Right cardiac atrium (tissue), 5 donors: ENCODE measurements around the gene ARHGAP35. TPM values are rescaled to one million over a fixed set of nuclear protein-coding genes. Genes with fewer than 3 reads are reported as not detected.
"Not testable (repeated sequence)": the region's sequence is repeated elsewhere in the genome, so short reads cannot be mapped to it uniquely, and the experiment has no call there.

Experiments used
- ATAC-seq, 2 donors: fragments of 200-7000 bp; cut with Tn5 transposase; one replicate each; pipeline versions ENCODE4 v1.8.0 to v1.9.1; 2020; ENCODE audit warnings: moderate library complexity in 2 of 2, mild to moderate bottlenecking in 1 of 2
- DNase-seq, 3 donors: peaks; one replicate each; pipeline ENCODE4 v3.0.0-alpha.2; 2020
- H3K27ac ChIP-seq: one replicate; pipeline ENCODE4 v1.5.1; 2013; ENCODE audit warnings: mild to moderate bottlenecking, low read length, control low read depth, moderate library complexity
- H3K27me3 ChIP-seq: one replicate; pipeline ENCODE4 v1.6.1; 2013; ENCODE audit not compliant: control insufficient read depth, insufficient read depth
- H3K4me1 ChIP-seq: one replicate; pipeline ENCODE4 v1.6.1; 2013; ENCODE audit warnings: low read length; ENCODE audit not compliant: control insufficient read depth, insufficient read depth
- H3K4me3 ChIP-seq: one replicate; pipeline ENCODE4 v1.5.1; 2013; ENCODE audit warnings: low read length, control low read depth
- H3K9me3 ChIP-seq: one replicate; pipeline ENCODE4 v1.6.1; 2013; ENCODE audit warnings: low read length; ENCODE audit not compliant: control insufficient read depth
- whole genome bisulfite sequencing: extraction: QIAGEN DNeasy Blood & Tissue Kit; methylation state at CpG from one replicate; pipeline ENCODE4 v1.1.7; 2013; 5-methylcytosine and 5-hydroxymethylcytosine counted together
- intact Hi-C, 4 donors: fragments of 100-400 bp; cut with DNase I; formaldehyde crosslinking; loops; one replicate each; pipeline versions ENCODE4 v1.11.0 to v1.14.0; 2022 to 2023
- long read RNA-seq, 4 donors: library from polyadenylated mRNA; unstranded; transcript quantifications; one replicate each; pipeline ENCODE4 v2.0.0, GENCODE V29; 2020 to 2021
- polyA plus RNA-seq: library from polyadenylated mRNA; stranded (reverse); fragments of 200-250 nt; gene quantifications from one replicate; pipeline ENCODE4 v1.2.3, GENCODE V29; 2013
- total RNA-seq, 4 donors: library from RNA; stranded (reverse); fragmentation: NEBNext Ultra II Directional; extraction: Animal tissue kit (Norgen Biotek cat#: 25700); gene quantifications; one replicate each; pipeline ENCODE4 v1.2.1, GENCODE V29; 2021
- donor health status: healthy with polysubstance abuse.
- donor health status: DM: no; HTN: yes; CAD: no.
- donor health status: DM: no; HTN: no; CAD: no.
- donor health status: DM: no; HTN: yes; CAD: no; lungs with severe emphysema.
- donor health status: DM: yes; HTN: yes; CAD: no.

ARHGAP35 gene
- 10 to 100 TPM; 71.5 to 85.6 (median 77.1) TPM for total RNA-seq
- polyA plus RNA-seq: 46.6 TPM
- long read RNA-seq, donor 1, full-length matches to known transcripts: 6 of 173 reads
- long read RNA-seq, donor 1, partial matches to known transcripts: 3 of 173 reads
- long read RNA-seq, donor 1, other reads (novel, unspliced or antisense): 164 of 173 reads
- long read RNA-seq, donor 2, full-length matches to known transcripts: 6 of 69 reads
- long read RNA-seq, donor 2, partial matches to known transcripts: 0 of 69 reads
- long read RNA-seq, donor 2, other reads (novel, unspliced or antisense): 63 of 69 reads
- long read RNA-seq, donor 3, full-length matches to known transcripts: 9 of 151 reads
- long read RNA-seq, donor 3, partial matches to known transcripts: 0 of 151 reads
- long read RNA-seq, donor 3, other reads (novel, unspliced or antisense): 142 of 151 reads
- long read RNA-seq, donor 4, full-length matches to known transcripts: 2 of 63 reads
- long read RNA-seq, donor 4, partial matches to known transcripts: 57 of 63 reads
- long read RNA-seq, donor 4, other reads (novel, unspliced or antisense): 4 of 63 reads

DNA sequence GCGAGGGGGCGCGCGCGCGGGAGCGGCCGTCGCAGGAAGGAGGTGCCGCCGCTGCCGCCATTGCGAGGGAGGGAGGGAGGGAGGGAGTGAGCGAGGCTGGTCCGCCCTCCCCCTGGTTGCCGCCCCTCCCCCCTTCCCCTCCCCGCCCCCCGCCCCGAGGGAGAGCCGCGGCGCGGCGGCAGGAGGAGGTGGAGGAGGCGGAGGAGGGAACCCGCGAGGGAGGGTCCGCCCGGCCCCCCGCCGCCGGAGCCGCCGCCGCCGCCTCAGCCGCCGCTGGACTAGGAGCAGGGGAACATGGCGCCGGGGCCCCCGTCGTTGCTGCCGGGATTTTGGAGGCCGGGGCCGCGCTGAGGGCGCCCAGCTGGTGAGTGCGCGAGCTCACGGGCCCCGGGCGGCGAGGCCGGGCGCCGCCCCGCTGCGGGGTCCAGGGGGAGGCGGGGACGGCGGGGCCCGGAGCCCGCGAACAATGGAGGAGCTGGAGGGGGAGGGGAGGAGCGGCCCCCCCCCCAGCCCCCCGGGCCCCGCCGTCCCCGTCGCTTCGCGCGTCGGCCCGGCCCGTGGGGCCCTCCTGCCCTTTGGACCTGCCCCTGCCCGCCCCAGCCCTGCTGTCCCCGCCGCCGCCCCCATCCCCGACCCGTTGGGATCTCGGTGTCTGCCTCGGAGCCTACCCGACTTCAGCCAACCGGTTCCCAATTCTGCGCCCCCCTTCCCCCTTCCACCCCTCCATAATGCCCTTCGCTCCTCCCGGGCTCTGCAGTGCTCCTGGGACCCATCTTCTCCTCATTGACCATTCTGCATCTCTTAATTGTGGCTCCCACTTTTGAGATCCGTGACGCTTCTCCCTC lies at the start of gene ARHGAP35:
ARHGAP35 (plus strand) TSS at position 152 of the 845 bp plus-strand sequence. CDS start 57,679 bp downstream, outside the sequence.
- no peaks in the 10 kb centered on the region for H3K9me3 ChIP-seq
- DNase-seq: peak in 2 of 3 donors; percentile 85 to 94
- no peaks in the 10 kb centered on the region for H3K27me3 ChIP-seq
- no peak for ATAC-seq
- H3K4me1 ChIP-seq: peaks cover 16% of the 10 kb centered on the region
- H3K4me3 ChIP-seq: peak within 1 kb of the TSS; percentile 100
- intact Hi-C loops: loop anchor here in 3 of 4 donors (5.0 to 10.0 kb wide), 4 partner anchors 54 to 131 kb away; no protein-coding TSS in a partner anchor
- under 1% methylated on average over 75 of the region's 91 CpGs for WGBS
- H3K27ac ChIP-seq: peak within 1 kb of the TSS; percentile 98

DNA sequence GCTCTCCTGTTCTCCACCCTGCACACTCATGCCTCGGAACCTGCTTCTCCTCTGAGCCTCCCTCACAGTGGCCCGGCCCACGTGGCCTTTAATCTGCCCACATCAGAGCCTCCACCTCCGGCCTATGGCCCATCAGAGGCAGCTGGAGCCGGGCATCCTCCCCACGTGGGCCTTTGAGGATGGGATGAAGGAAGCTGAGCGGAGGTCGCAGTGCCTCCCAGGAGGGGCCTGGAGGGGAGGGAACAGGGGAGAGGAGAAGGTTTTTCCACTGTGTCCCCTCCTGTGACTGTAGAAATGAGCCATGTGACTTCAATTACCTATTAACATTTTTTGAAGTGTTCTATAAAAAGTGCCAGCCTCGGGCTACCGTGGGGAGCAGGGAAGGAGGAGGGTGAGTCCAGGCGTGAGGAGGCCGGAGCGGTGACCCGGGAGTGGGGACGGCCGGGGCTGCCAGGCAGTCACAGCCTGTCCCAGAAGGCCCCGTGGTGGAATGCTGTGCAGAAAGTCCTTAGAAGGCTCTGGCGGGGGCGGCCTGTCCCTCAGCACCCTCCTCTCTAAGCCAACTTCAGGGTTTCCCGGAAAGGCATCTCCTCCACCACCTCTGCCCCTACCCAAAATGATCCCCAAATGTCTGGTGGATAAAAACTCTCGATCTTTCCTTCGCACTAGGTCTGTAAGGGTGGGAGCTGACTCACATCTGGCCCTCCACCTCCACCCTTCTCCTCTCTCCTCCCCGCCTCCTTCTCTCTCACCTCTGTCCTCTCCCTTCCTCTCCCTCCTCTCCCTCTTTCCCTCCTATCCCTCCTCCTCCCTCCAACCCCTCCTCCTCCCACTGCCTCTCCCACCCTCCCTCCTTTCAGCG lies 47.6 kb upstream of the ARHGAP35 start:
- Histone ChIP-seq H3K4me3 (no peak overlapping the region), H3K27ac (no peak overlapping the region), H3K9me3 (no peaks in the 10 kb centered on the region), H3K4me1 (no peaks in the 10 kb centered on the region), H3K27me3 (no peaks in the 10 kb centered on the region)
- ATAC-seq (peak; percentile 81 to 82), DNase-seq (peak; percentile 46 to 73 (median 64))
- intact Hi-C loops: no loop called here
- 53% methylated on average over 24 of the region's 24 CpGs for WGBS

DNA sequence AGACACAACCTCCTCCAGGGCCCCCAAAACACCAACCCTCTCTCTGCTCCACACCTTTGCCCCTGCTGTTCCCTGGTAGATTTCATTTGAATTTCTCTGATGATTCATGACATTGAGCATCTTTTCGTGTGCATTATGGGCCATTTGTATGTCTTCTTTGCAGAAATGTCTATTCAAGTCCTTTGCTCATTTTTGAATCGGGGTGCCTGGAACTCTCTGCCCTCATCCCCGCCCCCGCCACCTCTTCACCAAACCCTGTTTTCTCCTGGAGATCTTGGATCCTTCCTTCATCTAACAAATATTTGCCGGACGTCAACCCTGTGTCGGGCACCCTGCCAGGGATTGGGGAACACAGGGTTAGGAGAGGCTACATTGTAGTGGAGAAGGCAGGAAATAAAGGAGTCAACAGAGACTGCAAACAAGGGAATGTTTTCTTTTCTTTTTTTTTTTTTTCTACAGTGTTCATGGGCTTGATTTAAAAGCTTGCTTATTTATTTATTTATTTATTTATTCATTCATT lies 46.9 kb upstream of the ARHGAP35 start:
- Histone ChIP-seq H3K4me1 (no peaks in the 10 kb centered on the region), H3K27me3 (no peaks in the 10 kb centered on the region), H3K4me3 (no peak overlapping the region), H3K27ac (no peak overlapping the region), H3K9me3 (no peaks in the 10 kb centered on the region)
- intact Hi-C loops: no loop called here
- ATAC-seq: peak; percentile 77 to 78
- 29% methylated on average over 7 of the region's 7 CpGs for WGBS
- DNase-seq: peak; percentile 80 to 91 (median 88)

DNA sequence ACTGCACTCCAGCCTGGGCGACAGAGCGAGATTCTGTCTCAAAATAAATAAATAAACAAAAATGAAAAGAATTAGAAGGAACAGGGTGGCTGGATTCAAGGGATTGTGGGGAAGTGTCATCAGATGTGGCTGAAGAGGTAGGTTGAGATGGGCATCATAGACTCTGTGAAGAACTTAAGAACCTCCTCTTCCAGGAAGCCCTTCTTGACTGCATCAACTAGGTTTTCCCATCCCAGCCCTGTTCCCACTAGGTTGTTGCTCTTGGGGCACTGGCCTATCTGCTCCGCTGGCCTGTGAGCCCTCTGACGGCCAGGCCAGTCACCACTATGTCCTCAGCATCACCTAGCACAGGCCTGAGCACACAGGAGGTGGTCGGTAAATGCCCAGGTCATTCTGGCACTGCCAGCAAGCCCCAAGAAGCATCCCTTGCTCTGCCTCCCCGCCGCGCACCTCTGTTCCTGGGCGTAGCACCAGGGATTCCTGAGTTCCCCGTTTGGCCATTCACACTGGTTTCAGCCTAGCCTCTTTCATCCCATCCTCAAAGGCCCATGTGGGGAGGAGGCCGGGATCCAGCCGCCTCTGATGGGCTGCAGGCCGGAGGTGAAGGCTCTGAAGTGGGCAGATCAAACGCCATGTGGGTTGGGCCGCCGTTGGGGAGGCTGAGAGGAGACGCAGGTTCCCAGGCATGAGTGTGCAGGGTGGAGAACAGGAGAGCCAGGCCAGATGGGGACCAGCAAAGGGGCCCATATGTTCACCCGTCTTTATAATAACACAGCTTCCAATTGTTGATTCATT lies 44.8 kb upstream of the ARHGAP35 start:
- Histone ChIP-seq H3K4me3 (no peak overlapping the region), H3K27me3 (no peaks in the 10 kb centered on the region), H3K27ac (no peak overlapping the region), H3K9me3 (no peaks in the 10 kb centered on the region), H3K4me1 (no peaks in the 10 kb centered on the region)
- no peak for ATAC-seq
- intact Hi-C loops: no loop called here
- 81% methylated on average over 18 of the region's 18 CpGs for WGBS
- DNase-seq: peak in 1 of 3 donors; percentile 30

DNA sequence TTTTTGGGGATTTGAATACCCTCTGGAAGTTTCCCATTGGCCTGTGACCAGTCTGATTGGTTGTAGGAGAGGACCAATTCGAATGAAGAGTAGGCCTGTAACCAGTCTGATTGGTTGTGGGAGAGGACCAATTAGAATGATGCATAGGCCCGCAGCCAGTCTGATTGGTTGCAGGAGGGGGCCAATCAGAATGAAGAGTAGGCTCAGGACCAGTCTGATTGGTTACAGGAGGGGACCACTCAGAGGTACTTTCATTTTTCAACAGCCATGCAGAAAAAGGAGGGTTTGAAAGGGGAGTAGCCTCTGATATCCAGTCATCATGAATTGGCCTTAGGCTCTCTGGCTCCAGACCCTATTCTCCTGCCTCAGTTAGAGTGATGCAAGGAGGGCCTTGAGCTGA lies 42.0 kb upstream of the ARHGAP35 start:
- Histone ChIP-seq H3K27me3 (no peaks in the 10 kb centered on the region), H3K4me1 (no peaks in the 10 kb centered on the region), H3K9me3 (no peaks in the 10 kb centered on the region), H3K4me3 (no peak overlapping the region), H3K27ac (no peak overlapping the region)
- DNase-seq (peak in 1 of 3 donors; percentile 6), ATAC-seq (no peak)
- 92% methylated on average over 2 of the region's 2 CpGs for WGBS
- intact Hi-C loops: no loop called here

DNA sequence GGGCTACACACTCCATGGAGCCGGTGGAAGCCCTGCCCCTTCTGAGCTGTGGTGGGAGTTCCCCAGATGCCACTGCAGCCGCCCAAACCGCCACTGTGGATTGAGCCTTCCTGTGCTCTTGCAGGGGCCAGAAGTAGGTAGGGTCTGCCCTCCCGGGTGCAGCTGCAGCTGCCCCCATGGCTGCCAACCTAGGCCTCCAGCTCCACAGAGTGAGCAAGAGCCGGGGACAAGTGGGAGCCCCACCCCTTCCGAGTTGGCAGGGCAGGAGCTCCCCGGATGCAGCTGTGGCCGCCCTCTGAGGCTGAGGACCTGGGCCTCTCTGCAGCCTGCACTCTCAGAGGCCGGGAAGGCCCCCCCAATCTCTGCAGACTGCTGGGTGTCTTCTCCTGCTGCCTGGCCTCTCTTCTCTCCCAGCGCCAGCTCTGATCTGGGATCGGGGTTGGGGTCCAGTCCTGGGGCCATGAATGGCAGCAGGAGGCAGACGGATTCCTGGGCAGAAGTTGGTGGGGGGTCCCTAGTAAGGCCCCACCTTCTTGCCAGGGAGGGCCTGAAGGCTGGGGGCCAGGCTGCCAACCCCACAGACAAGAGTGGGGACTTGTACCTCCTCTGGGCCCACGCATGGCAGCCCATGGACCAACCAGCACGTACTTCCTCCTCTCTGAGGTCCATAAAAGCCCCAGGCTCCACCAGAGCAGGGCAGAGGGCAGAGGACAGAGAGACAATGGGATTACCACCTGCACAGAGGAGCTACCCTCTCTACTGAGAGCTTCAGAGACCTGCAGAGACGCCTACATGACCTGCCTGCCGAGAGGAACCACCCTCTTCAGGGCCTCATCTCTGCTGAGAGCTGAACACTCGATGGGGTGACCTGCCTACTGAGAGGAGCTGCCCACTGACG lies 39.0 kb upstream of the ARHGAP35 start:
- ATAC-seq (peak; percentile 53 to 55), DNase-seq (peak in 2 of 3 donors; percentile 20 to 60)
- WGBS: 75% methylated on average over 18 of the region's 18 CpGs
- Histone ChIP-seq H3K27me3 (no peaks in the 10 kb centered on the region), H3K4me1 (no peaks in the 10 kb centered on the region), H3K4me3 (no peak overlapping the region), H3K27ac (no peak overlapping the region), H3K9me3 (no peaks in the 10 kb centered on the region)
- intact Hi-C loops: no loop called here

DNA sequence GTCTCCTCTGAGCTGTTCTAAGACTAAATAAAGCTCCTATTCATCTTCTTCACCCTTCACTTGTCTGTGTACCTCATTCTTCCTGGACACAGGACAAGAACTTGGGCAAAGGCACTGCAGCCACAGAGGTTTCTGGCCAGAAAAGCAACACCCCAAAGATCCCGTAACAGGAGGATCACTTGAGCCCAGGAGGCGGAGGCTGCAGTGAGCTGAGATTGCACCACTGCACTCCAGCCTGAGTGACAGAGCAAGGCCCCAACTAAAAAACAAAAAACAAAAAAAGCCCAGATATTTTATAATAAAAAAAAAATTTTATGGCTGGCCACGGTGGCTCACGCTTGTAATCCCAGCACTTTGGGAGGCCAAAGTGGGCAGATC lies 38.4 kb upstream of the ARHGAP35 start:
- H3K4me3 ChIP-seq, H3K9me3 ChIP-seq, H3K27ac ChIP-seq, H3K4me1 ChIP-seq, DNase-seq, ATAC-seq, intact Hi-C loops, H3K27me3 ChIP-seq: not testable (repeated sequence)
- WGBS: 93% methylated on average over 4 of the region's 4 CpGs

DNA sequence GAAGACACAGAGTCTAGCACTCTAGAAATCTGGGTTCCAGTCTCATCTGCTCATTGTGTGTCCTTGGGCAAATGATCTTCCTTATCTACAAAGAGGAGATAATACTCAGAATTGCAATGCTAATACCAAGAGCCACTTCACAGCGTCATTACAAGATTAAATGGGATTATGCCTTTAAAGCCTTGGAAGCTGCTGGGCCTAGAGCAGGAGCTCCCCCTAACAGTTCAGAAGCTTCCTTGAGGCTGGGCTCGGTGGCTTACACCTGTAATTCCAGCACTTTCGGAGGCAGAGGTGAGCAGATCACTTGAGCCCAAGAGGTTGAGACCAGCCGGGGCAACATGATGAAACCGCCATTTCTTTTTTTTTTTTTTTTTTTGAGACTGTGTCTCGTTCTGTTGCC lies 37.7 kb upstream of the ARHGAP35 start:
- ATAC-seq: no peak
- no peaks in the 10 kb centered on the region for H3K9me3 ChIP-seq
- H3K27me3 ChIP-seq: no peaks in the 10 kb centered on the region
- no peaks in the 10 kb centered on the region for H3K4me1 ChIP-seq
- 86% methylated on average over 6 of the region's 6 CpGs for WGBS
- intact Hi-C loops: no loop called here
- DNase-seq: no peak
- H3K27ac ChIP-seq: no peak overlapping the region
- H3K4me3 ChIP-seq: no peak overlapping the region
